OCI-LY3 (cell line): ENCODE measurements around the gene EPHA6.

Experiments used
- H2AFZ ChIP-seq: fragments of 200-600, 300-600 bp; shearing (Covaris generic); 2 replicates; pipeline ENCODE4 v1.6.0; 2014; ENCODE audit warnings: antibody characterized with exemption, low read depth, low read length
- H3K27ac ChIP-seq: fragments of 200-600, 300-600 bp; sonication (generic); 2 replicates; pipeline ENCODE4 v1.5.1; 2014; ENCODE audit warnings: mild to moderate bottlenecking, low read length, moderate library complexity, mixed read lengths
- H3K27me3 ChIP-seq: fragments of 200-600, 300-600 bp; sonication (generic); 2 replicates; pipeline ENCODE4 v1.6.1; 2014; ENCODE audit warnings: low read depth, low read length, mixed read lengths
- H3K36me3 ChIP-seq: fragments of 200-600, 300-600 bp; sonication (generic); replicated peaks from 2 replicates; pipeline ENCODE3; 2014; ENCODE audit warnings: low read depth, low read length, mixed read lengths
- H3K4me1 ChIP-seq: fragments of 300-600, 200-600 bp; sonication (generic); 2 replicates; pipeline ENCODE4 v1.6.1; 2014; ENCODE audit warnings: low read length, mixed read lengths
- H3K4me2 ChIP-seq: fragments of 200-600, 300-600 bp; sonication (generic); 2 replicates; pipeline ENCODE4 v1.6.1; 2014; ENCODE audit warnings: low read length, mixed read lengths
- H3K4me3 ChIP-seq: fragments of 300-600, 200-600 bp; sonication (generic); 2 replicates; pipeline ENCODE4 v1.5.1; 2014; ENCODE audit warnings: antibody characterized with exemption, mild to moderate bottlenecking, low read length, moderate library complexity
- H3K79me2 ChIP-seq: fragments of 300-600, 200-600 bp; shearing (Covaris generic); 2 replicates; pipeline ENCODE4 v1.6.1; 2014; ENCODE audit warnings: mild to moderate bottlenecking, low read length, mixed read lengths
- H3K9ac ChIP-seq: fragments of 300-600, 200-600 bp; shearing (Covaris generic); 2 replicates; pipeline ENCODE4 v1.6.0; 2014; ENCODE audit warnings: mild to moderate bottlenecking, low read length, moderate library complexity
- H3K9me3 ChIP-seq: fragments of 200-600, 300-600 bp; shearing (Covaris generic); 2 replicates; pipeline ENCODE4 v1.6.1; 2014; ENCODE audit warnings: low read length, mixed read lengths; ENCODE audit not compliant: insufficient read depth
- H4K20me1 ChIP-seq: fragments of 200-600, 300-600 bp; sonication (generic); 2 replicates; pipeline ENCODE4 v1.6.1; 2016; ENCODE audit warnings: low read length, mixed read lengths; ENCODE audit not compliant: insufficient read depth
- EZH2phosphoT487 ChIP-seq: fragments of 200-600 bp; shearing (Covaris generic); IDR thresholded peaks from 2 replicates; pipeline ENCODE4 v1.6.1; 2018; ENCODE audit warnings: antibody characterized with exemption, mixed run types, low read depth
- TF ChIP-seq, protein P1 (sequence below): fragments of 200-600, 300-600 bp; sonication (generic); IDR thresholded peaks from 2 replicates; pipeline ENCODE4 v1.5.1; 2014; ENCODE audit warnings: antibody characterized with exemption, low read length, low read depth

The EPHA6 gene

DNA sequence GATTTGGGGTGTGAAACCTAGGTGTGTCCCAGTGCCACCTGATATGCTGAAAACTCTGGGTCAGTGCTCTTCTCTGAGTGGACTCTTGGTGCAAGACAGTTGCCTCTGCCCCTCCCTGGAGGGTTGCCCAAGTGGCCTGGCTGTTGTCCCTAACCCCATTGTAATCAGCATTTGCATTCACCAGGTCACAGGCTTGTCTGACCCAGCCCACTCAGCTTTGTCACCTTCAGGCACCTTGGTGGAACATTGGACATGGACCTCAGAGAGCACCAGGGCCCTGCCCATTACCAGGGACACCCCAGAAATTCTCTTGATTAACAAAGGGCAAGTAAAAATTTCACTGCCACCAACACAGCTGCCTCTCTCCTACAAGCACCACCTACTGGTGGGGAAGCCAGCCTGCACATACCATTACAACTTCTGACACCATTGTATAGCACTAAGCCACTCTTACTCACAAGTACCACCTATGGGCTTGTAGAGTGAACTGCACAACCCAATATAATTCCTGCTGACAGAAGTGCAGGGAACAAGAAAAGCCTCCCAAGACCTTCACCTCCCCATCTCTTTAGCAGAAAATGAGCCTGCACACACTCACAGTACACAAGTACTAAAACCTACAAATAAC, 324.6 kb downstream of the EPHA6 start:
- H3K9me3 ChIP-seq, result peaks cover 16% of the 10 kb centered on the region; the same call in 1 of the 2 replicates
- TF ChIP-seq, protein P1, sequence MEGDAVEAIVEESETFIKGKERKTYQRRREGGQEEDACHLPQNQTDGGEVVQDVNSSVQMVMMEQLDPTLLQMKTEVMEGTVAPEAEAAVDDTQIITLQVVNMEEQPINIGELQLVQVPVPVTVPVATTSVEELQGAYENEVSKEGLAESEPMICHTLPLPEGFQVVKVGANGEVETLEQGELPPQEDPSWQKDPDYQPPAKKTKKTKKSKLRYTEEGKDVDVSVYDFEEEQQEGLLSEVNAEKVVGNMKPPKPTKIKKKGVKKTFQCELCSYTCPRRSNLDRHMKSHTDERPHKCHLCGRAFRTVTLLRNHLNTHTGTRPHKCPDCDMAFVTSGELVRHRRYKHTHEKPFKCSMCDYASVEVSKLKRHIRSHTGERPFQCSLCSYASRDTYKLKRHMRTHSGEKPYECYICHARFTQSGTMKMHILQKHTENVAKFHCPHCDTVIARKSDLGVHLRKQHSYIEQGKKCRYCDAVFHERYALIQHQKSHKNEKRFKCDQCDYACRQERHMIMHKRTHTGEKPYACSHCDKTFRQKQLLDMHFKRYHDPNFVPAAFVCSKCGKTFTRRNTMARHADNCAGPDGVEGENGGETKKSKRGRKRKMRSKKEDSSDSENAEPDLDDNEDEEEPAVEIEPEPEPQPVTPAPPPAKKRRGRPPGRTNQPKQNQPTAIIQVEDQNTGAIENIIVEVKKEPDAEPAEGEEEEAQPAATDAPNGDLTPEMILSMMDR, result peak; percentile 44
- TF ChIP-seq EZH2phosphoT487, result no peak
- 0 out of 2 replicates have a peak, but pooled peaks cover 5% of the 10 kb centered on the region for H3K4me1 ChIP-seq
- H3K27me3 ChIP-seq, result no peaks in the 10 kb centered on the region
- no peaks in the 10 kb centered on the region for H3K79me2 ChIP-seq
- H3K4me3 ChIP-seq, result no peak overlapping the region
- H3K36me3 ChIP-seq, result peaks cover 5% of the 10 kb centered on the region
- H3K4me2 ChIP-seq, result no peak overlapping the region
- H3K27ac ChIP-seq, result no peak overlapping the region
- no peak overlapping the region for H3K9ac ChIP-seq
- no peaks in the 10 kb centered on the region for H4K20me1 ChIP-seq
- H2AFZ ChIP-seq, result no peak overlapping the region

DNA sequence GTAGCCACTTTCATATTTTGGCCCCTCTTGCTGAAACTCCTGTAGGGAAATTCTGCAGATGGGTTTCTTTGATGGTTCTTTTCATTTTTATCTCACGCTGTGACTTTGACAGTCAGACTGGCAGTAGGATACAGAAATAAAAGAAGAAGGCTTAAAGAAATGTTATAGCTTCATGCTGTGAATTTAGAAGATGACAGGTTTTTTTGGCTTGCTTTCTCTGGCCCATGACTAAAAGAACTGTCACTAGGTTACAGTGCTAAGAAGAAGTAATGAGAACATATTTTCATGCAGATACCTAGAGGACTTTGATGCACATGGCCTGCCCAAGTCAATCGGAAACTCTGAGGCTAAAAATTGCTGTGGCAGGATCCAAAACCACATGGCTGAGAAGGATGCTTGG, 334.5 kb downstream of the EPHA6 start:
- no peaks in the 10 kb centered on the region for H3K79me2 ChIP-seq
- H3K9me3 ChIP-seq, result no peaks in the 10 kb centered on the region
- no peak overlapping the region for H2AFZ ChIP-seq
- TF ChIP-seq, protein P1, result no peak
- no peak for TF ChIP-seq EZH2phosphoT487
- H3K9ac ChIP-seq, result no peak overlapping the region
- no peaks in the 10 kb centered on the region for H3K4me1 ChIP-seq
- no peak overlapping the region for H3K27ac ChIP-seq
- H4K20me1 ChIP-seq, result no peaks in the 10 kb centered on the region
- H3K4me3 ChIP-seq, result no peak overlapping the region
- H3K36me3 ChIP-seq, result no peaks in the 10 kb centered on the region
- H3K27me3 ChIP-seq, result no peaks in the 10 kb centered on the region
- no peak overlapping the region for H3K4me2 ChIP-seq

DNA sequence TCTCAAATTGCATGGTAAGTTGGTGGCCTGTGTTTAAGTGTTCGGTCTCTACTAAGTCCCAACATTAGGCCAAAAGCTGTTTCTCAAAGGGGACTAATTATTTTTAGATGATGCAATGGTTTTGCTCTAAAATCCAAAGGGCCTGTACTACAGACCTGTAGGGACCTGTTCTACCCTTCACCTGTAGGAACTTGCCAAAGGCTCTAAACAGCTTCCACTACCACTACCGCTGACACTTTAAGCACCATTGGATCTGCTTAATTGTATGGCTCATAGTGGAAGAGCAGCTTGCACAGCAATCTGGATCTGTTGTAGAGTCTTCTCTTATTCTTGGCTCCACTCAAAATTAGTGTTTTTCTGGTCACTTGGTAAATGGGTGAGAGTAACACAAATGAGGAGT, 346.8 kb downstream of the EPHA6 start:
- Histone ChIP-seq H3K4me3 (no peak overlapping the region), H4K20me1 (no peaks in the 10 kb centered on the region), H3K9me3 (no peaks in the 10 kb centered on the region), H3K79me2 (no peaks in the 10 kb centered on the region), H2AFZ (no peak overlapping the region), H3K4me2 (no peak overlapping the region), H3K27ac (no peak overlapping the region), H3K4me1 (no peaks in the 10 kb centered on the region), H3K36me3 (no peaks in the 10 kb centered on the region), H3K27me3 (no peaks in the 10 kb centered on the region), H3K9ac (no peak overlapping the region)
- TF ChIP-seq, protein P1, result no peak
- TF ChIP-seq EZH2phosphoT487, result no peak

DNA sequence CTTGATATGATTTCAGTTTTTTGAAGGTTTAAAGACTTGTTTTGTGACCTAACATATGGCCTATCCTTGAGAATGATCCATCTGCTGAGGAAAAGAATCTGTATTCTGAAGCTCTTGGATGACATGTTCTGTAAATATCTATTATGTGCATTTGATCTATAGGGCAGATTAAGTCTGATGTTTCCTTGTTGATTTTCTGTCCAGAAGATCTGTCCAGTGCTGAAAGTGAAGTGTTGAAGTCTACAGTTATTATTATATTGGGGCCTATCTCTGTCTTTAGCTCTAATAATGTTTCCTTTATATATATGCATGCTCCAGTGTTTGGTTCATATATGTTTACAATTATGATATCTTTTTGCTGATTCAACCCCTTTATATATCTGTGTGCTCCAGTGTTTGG, 362.8 kb downstream of the EPHA6 start:
- no peaks in the 10 kb centered on the region for H3K36me3 ChIP-seq
- no peak overlapping the region for H3K4me3 ChIP-seq
- TF ChIP-seq EZH2phosphoT487, result no peak
- TF ChIP-seq, protein P1, result no peak
- no peak overlapping the region for H3K27ac ChIP-seq
- H3K79me2 ChIP-seq, result no peaks in the 10 kb centered on the region
- no peak overlapping the region for H3K9ac ChIP-seq
- no peaks in the 10 kb centered on the region for H3K9me3 ChIP-seq
- no peak overlapping the region for H2AFZ ChIP-seq
- no peaks in the 10 kb centered on the region for H4K20me1 ChIP-seq
- H3K27me3 ChIP-seq, result no peaks in the 10 kb centered on the region
- H3K4me1 ChIP-seq, result no peaks in the 10 kb centered on the region
- no peak overlapping the region for H3K4me2 ChIP-seq
